ENCODE results near the gene DCTPP1. TPM values are rescaled to one million over a fixed set of nuclear protein-coding genes. Genes with fewer than 3 reads are reported as not detected.

Gene DCTPP1
- total and polyA plus RNA-seq, 9 of the 15 experiments (the other 6 are each of a cell fraction or from before 2014, with no cell fraction given), result 45.0 to 132 (median 80.6) TPM

DNA sequence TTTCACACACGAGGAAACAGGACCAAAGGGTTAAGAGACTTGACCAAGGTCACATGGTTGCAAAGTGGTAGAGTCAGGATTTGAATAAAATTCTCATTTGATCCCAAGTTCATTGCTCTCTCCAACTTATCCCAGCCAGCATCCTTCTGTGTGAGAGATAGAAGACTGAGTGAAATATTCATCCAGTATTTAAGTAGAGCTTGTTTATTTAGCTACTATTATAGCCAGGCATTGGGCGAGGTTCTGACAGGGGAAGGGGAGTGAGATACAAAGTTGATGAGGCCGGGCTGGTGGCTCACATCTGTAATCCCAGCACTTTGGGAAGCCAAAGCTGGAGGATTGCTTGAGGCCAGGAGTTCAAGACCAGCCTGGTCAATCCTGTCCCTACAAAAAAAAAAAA lies 47.2 kb upstream of the DCTPP1 start (continued):
- TF ChIP-seq MLX (CRISPR knock-in tag; conservative IDR thresholded peaks at IDR 0.05) (no peak), CBX2 (IDR thresholded peaks at IDR 0.05; ENCODE audit: insufficient read depth, low read length, poor library complexity, severe bottlenecking) (no peak)
- TF ChIP-seq, protein P1, sequence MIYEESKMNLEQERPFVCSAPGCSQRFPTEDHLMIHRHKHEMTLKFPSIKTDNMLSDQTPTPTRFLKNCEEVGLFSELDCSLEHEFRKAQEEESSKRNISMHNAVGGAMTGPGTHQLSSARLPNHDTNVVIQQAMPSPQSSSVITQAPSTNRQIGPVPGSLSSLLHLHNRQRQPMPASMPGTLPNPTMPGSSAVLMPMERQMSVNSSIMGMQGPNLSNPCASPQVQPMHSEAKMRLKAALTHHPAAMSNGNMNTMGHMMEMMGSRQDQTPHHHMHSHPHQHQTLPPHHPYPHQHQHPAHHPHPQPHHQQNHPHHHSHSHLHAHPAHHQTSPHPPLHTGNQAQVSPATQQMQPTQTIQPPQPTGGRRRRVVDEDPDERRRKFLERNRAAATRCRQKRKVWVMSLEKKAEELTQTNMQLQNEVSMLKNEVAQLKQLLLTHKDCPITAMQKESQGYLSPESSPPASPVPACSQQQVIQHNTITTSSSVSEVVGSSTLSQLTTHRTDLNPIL (CRISPR knock-in tag; IDR thresholded peaks at IDR 0.05), result no peak

DNA sequence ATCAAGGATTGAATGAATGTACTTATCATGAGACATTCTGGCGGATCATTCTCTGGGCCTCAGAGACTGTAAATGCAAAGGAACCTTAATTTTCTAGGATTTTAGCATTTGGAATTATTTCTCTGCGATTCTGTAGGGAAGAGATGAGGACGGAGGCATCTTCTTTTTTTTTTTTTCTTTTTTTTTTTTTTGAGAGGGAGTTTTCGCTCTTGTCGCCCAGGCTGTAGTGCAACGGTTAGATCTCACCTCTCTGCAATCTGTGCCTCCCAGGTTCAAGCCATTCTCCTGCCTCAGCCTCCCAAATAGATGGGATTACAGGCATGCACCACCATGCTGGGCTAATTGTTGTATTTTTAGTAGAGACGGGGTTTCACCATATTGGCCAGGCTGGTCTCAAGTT lies 44.9 kb upstream of the DCTPP1 start:
- no peaks in the 10 kb centered on the region for H3K36me3 ChIP-seq (ENCODE audit: control insufficient read depth, insufficient read depth, low read length)
- POLR2A ChIA-PET, result interaction anchor here (1.1 kb wide), 1 partner anchor 20 kb away, joined by 3 read pairs; no protein-coding TSS in a partner anchor
- no TSS peak for BruUV-seq (replicated peaks)
- H3K4me2 ChIP-seq (ENCODE audit: insufficient read depth, low read length), result no peak overlapping the region
- H3K4me1 ChIP-seq (replicated peaks in 1 of 2; ENCODE audit: control insufficient read depth in 2 of 2, insufficient read depth in 2 of 2, low read length in 2 of 2), result peaks cover 0 to 15% of the 10 kb centered on the region in 2 experiments; a peak in 1 of 5 replicates
- H3K4me3 ChIP-seq, result no peak overlapping the region
- no peaks in the 10 kb centered on the region for H3K9me1 ChIP-seq (ENCODE audit: control insufficient read depth, insufficient read depth, low read length)
- DNase-seq (ENCODE audit: extremely low read depth in 1 of 4, low spot score in 3 of 4) (no peak), FAIRE-seq (no peak), ATAC-seq (no peak)
- 43% methylated on average over 4 of the region's 7 CpGs for WGBS (ENCODE audit: insufficient coverage, low coverage, missing lambda C conversion rate)
- H3K27ac ChIP-seq (ENCODE audit: extremely low read depth, low read depth, low read length), result no peak overlapping the region
- in situ Hi-C loops (cut with MboI) (no loop called here), intact Hi-C loops (cut with micrococcal nuclease) (no loop called here)
- no peaks in the 10 kb centered on the region for H3K79me2 ChIP-seq (ENCODE audit: control insufficient read depth, insufficient read depth, low read length)
- H3K9me3 ChIP-seq (replicated peaks; ENCODE audit: control insufficient read depth, insufficient read depth, low read depth, low read length), result no peaks in the 10 kb centered on the region
- CTCF ChIA-PET (ENCODE audit: low intra/inter-chr PET ratio), result no interaction called here
- H4K20me1 ChIP-seq (replicated peaks; ENCODE audit: control insufficient read depth, insufficient read depth, low read length), result no peaks in the 10 kb centered on the region
- no peaks in the 10 kb centered on the region for H3K27me3 ChIP-seq (ENCODE audit: control insufficient read depth in 2 of 2, insufficient read depth in 2 of 2, low read length in 2 of 2)
- H3K9ac ChIP-seq (ENCODE audit: insufficient read depth in 1 of 2, low read depth in 2 of 2, low read length in 2 of 2), result no peak overlapping the region
- no peak overlapping the region for H2AFZ ChIP-seq (ENCODE audit: low read depth, low read length)
- TF ChIP-seq, protein P2, sequence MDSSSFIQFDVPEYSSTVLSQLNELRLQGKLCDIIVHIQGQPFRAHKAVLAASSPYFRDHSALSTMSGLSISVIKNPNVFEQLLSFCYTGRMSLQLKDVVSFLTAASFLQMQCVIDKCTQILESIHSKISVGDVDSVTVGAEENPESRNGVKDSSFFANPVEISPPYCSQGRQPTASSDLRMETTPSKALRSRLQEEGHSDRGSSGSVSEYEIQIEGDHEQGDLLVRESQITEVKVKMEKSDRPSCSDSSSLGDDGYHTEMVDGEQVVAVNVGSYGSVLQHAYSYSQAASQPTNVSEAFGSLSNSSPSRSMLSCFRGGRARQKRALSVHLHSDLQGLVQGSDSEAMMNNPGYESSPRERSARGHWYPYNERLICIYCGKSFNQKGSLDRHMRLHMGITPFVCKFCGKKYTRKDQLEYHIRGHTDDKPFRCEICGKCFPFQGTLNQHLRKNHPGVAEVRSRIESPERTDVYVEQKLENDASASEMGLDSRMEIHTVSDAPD (CRISPR knock-in tag; IDR thresholded peaks at IDR 0.05), result no peak
- TF ChIP-seq HMGN3 (IDR thresholded peaks at IDR 0.05; ENCODE audit: borderline replicate concordance, extremely low read depth, insufficient read length, low read depth, low read length) (no peak), CXXC5 (CRISPR knock-in tag; IDR thresholded peaks at IDR 0.05) (no peak), THRAP3 (IDR thresholded peaks at IDR 0.05; ENCODE audit: borderline replicate concordance) (no peak), SLC30A9 (CRISPR knock-in tag; IDR thresholded peaks at IDR 0.05) (no peak), BRD4 (IDR thresholded peaks at IDR 0.05) (no peak), MAZ (CRISPR knock-in tag; conservative IDR thresholded peaks at IDR 0.05 in 1 of 2, IDR thresholded peaks at IDR 0.05 in 1 of 2) (no peak), EZH2 (IDR thresholded peaks at IDR 0.05; ENCODE audit: borderline replicate concordance, low read depth, low read length) (no peak), MTF1 (CRISPR knock-in tag; IDR thresholded peaks at IDR 0.05; ENCODE audit: borderline replicate concordance) (no peak), SMARCE1 (IDR thresholded peaks at IDR 0.05) (no peak), RUNX1 (IDR thresholded peaks at IDR 0.05; ENCODE audit: low read depth) (no peak), MECOM (CRISPR knock-in tag; IDR thresholded peaks at IDR 0.05) (no peak)
- TF ChIP-seq, protein P3, sequence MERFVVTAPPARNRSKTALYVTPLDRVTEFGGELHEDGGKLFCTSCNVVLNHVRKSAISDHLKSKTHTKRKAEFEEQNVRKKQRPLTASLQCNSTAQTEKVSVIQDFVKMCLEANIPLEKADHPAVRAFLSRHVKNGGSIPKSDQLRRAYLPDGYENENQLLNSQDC (CRISPR knock-in tag; IDR thresholded peaks at IDR 0.05), result no peak
- TF ChIP-seq, protein P4, sequence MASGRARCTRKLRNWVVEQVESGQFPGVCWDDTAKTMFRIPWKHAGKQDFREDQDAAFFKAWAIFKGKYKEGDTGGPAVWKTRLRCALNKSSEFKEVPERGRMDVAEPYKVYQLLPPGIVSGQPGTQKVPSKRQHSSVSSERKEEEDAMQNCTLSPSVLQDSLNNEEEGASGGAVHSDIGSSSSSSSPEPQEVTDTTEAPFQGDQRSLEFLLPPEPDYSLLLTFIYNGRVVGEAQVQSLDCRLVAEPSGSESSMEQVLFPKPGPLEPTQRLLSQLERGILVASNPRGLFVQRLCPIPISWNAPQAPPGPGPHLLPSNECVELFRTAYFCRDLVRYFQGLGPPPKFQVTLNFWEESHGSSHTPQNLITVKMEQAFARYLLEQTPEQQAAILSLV (tag; IDR thresholded peaks at IDR 0.05), result no peak

Data from K562 (cell line).